ENCODE results near the gene PIEZO2.

GRCh38 chr18:11150271-11150615, 874 bp upstream of the PIEZO2 start:
- TF ChIP-seq CTCF (IDR thresholded peaks at IDR 0.05) (no peak), POLR2AphosphoS5 (IDR thresholded peaks at IDR 0.05) (no peak)

Data from upper lobe of left lung (tissue), 4 donors.